ENCODE data around the gene BTF3L4. TPM values are rescaled to one million over a fixed set of nuclear protein-coding genes. Genes with fewer than 3 reads are reported as not detected.
A peak's percentile ranks its signal among the peaks of the same experiment; 100 is the strongest.

BTF3L4 gene
- total RNA-seq, 1 experiment from 2014 or later, result 33.8 TPM

DNA sequence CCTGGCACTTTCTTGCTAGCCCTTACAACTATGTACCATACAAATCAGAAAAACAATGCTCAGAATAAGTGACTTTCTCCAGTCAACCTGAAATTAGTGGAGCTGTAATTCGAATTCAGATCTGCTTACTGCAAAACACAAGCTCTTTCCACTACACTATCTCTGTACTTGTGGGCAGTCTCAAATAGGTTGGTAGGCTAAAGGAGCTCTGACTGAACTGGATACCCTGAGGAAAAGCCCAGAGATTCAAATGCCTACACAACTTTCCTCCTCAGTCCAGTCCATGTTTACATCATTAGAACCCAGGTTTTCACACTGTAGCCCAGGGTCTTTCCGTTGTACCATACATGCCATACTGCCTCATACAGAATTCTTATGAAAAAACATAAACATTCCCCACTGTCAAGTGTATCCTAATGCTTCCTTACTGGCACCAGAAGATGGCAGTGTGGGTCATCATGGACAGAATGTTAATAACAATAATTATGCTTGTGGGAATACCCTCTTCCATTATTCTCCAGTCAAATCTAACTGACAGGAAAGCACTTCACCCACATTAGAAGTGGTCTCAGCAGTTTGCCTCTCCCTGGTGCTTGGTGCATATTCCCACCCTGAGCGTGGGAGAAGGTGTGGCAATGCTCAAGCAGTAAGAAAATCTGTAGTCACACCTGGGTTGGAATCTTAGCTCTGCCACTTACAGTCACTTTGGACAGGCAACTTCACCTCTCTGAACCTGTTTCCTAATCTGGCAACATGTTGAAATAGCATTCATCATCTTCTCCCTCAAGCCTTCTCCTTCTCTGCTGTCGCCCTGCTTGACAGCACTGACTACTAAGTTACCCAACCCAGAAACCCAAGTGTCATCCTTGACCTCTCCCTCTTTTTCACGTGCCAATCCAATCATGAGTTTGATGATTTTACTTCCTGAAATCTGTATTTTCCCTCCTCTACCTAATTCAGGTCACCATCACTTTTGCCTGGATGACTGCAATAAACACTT is 71.4 kb downstream of the BTF3L4 start:
- no TSS peak for BruUV-seq (replicated peaks)
- H3K27ac ChIP-seq (ENCODE audit: low read length), result no peak overlapping the region
- no peak overlapping the region for H2AFZ ChIP-seq (ENCODE audit: low read length)
- intact Hi-C loops (cut with micrococcal nuclease), result loop anchor here (1.0 to 10.0 kb wide), 4 partner anchors 169 to 277 kb away; partner anchors contain the start of genes CC2D1B, ORC1 and PRPF38A
- peaks cover 4% of the 10 kb centered on the region; the same call in 1 of the 2 replicates for H3K27me3 ChIP-seq (ENCODE audit: low read length)
- H3K4me1 ChIP-seq (ENCODE audit: insufficient read depth, low read length), result no peaks in the 10 kb centered on the region
- TF ChIP-seq, protein P1, sequence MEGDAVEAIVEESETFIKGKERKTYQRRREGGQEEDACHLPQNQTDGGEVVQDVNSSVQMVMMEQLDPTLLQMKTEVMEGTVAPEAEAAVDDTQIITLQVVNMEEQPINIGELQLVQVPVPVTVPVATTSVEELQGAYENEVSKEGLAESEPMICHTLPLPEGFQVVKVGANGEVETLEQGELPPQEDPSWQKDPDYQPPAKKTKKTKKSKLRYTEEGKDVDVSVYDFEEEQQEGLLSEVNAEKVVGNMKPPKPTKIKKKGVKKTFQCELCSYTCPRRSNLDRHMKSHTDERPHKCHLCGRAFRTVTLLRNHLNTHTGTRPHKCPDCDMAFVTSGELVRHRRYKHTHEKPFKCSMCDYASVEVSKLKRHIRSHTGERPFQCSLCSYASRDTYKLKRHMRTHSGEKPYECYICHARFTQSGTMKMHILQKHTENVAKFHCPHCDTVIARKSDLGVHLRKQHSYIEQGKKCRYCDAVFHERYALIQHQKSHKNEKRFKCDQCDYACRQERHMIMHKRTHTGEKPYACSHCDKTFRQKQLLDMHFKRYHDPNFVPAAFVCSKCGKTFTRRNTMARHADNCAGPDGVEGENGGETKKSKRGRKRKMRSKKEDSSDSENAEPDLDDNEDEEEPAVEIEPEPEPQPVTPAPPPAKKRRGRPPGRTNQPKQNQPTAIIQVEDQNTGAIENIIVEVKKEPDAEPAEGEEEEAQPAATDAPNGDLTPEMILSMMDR (conservative IDR thresholded peaks at IDR 0.05; ENCODE audit: low read depth, low read length), result peak; percentile 86
- TF ChIP-seq EZH2 (IDR thresholded peaks at IDR 0.05; ENCODE audit: low read length, unreplicated experiment), result no peak
- POLR2A ChIA-PET (ENCODE audit: unreplicated experiment), result no interaction called here
- H3K9me2 ChIP-seq (replicated peaks; ENCODE audit: low read length), result no peaks in the 10 kb centered on the region
- no peaks in the 10 kb centered on the region for H3K79me2 ChIP-seq (ENCODE audit: low read length)
- CTCF ChIA-PET, result no interaction called here
- no peak overlapping the region for H3K9ac ChIP-seq (ENCODE audit: low read length)
- no peaks in the 10 kb centered on the region for H3K36me3 ChIP-seq (ENCODE audit: low read depth, low read length)
- peak; percentile 99 for ATAC-seq
- no peaks in the 10 kb centered on the region for H3F3A ChIP-seq (ENCODE audit: low read length, unreplicated experiment)
- no peaks in the 10 kb centered on the region for H4K20me1 ChIP-seq (ENCODE audit: low read length)
- DNase-seq, result peak; percentile 71
- no peak overlapping the region for H3K4me3 ChIP-seq (ENCODE audit: low read length)
- H3K9me3 ChIP-seq (ENCODE audit: low read length), result no peaks in the 10 kb centered on the region
- H3K4me2 ChIP-seq (ENCODE audit: low read length), result no peak overlapping the region

DNA sequence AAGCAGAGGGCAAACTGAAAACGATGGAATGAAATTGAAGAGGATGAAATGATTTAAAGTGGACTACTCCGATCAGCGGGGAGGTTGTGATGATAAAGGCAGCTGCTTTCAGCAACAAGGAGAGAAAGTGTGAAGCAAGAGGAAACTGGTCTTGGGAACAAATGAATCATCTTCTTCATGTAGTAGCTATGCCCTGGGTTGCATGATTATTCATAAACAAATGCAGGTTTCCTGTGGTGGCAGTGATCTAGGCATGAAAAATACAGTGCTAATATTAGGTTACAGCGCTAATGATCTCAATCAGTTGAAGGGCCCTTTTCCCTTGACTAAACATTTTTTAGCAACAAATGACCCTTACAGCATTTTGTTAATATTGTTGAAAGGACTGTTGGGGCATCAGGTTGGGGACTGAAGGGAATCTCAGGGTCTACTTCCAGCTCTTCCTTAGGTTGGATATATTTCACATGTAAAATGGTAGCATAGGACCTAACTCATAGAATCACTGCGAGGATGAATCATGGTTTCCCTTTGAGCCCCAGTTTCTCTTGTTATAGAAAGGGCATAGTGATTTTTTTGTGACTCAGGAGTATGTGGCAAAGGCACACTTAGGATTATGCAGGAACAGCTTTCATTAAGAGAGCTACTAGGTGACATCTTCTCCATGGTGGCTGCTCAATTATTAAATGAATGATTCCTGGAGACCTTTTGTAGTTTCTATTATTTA is 83.9 kb downstream of the BTF3L4 start:
- no peaks in the 10 kb centered on the region for H4K20me1 ChIP-seq (ENCODE audit: low read length)
- H3K27me3 ChIP-seq (ENCODE audit: low read length), result no peaks in the 10 kb centered on the region
- peak; percentile 68 for DNase-seq
- ChIA-PET POLR2A (ENCODE audit: unreplicated experiment) (no interaction called here), CTCF (interaction anchor here (1.0 kb wide), 1 partner anchor 209 kb away, joined by 3 read pairs; no protein-coding TSS in a partner anchor)
- H3K4me3 ChIP-seq (ENCODE audit: low read length), result no peak overlapping the region; the same call in 1 of the 2 replicates
- no peaks in the 10 kb centered on the region for H3F3A ChIP-seq (ENCODE audit: low read length, unreplicated experiment)
- H3K9me2 ChIP-seq (replicated peaks; ENCODE audit: low read length), result no peaks in the 10 kb centered on the region
- H3K9ac ChIP-seq (ENCODE audit: low read length), result no peak overlapping the region
- H2AFZ ChIP-seq (ENCODE audit: low read length), result peak overlapping the region; percentile 44
- H3K27ac ChIP-seq (ENCODE audit: low read length), result peak overlapping the region; percentile 54
- ATAC-seq, result peak; percentile 12; the same call in 1 of the 2 replicates
- H3K4me1 ChIP-seq (ENCODE audit: insufficient read depth, low read length), result peaks cover 30% of the 10 kb centered on the region
- intact Hi-C loops (cut with micrococcal nuclease), result loop anchor here (5.0 kb wide), 2 partner anchors 97 to 227 kb away; partner anchors contain the start of gene CC2D1B
- H3K36me3 ChIP-seq (ENCODE audit: low read depth, low read length), result no peaks in the 10 kb centered on the region
- peaks cover 27% of the 10 kb centered on the region for H3K79me2 ChIP-seq (ENCODE audit: low read length)
- H3K4me2 ChIP-seq (ENCODE audit: low read length), result peak overlapping the region; percentile 44
- no peak for TF ChIP-seq EZH2phosphoT487 (IDR thresholded peaks at IDR 0.05; ENCODE audit: borderline replicate concordance, low read length)
- TF ChIP-seq, protein P1 (conservative IDR thresholded peaks at IDR 0.05; ENCODE audit: low read depth, low read length), result no peak
- no peak for TF ChIP-seq EZH2 (IDR thresholded peaks at IDR 0.05; ENCODE audit: low read length, unreplicated experiment)
- no TSS peak for BruUV-seq (replicated peaks)
- H3K9me3 ChIP-seq (ENCODE audit: low read length), result no peaks in the 10 kb centered on the region

Other genes starting within 250 kb of the BTF3L4 start
- 96.8 and 116 TPM in 2 replicates for gene NRDC, start 177.6 kb upstream of the BTF3L4 start, total RNA-seq (2014; rRNA removed)
- 4.5 and 5.0 TPM in 2 replicates for gene RAB3B, start 65.6 kb upstream of the BTF3L4 start, total RNA-seq (2014; rRNA removed)
- gene KTI12, start 22.5 kb upstream of the BTF3L4 start, total RNA-seq (2014; rRNA removed), result 9.7 and 12.8 TPM in 2 replicates
- 28.6 and 36.8 TPM in 2 replicates for gene TXNDC12, start 1.1 kb upstream of the BTF3L4 start, total RNA-seq (2014; rRNA removed)
- gene ZFYVE9, start 85.8 kb downstream of the BTF3L4 start, total RNA-seq (2014; rRNA removed), result 14.2 and 16.6 TPM in 2 replicates